ENCODE results near the gene INPP5E. TPM values are rescaled to one million over a fixed set of nuclear protein-coding genes. Genes with fewer than 3 reads are reported as not detected.

The INPP5E gene, protein sequence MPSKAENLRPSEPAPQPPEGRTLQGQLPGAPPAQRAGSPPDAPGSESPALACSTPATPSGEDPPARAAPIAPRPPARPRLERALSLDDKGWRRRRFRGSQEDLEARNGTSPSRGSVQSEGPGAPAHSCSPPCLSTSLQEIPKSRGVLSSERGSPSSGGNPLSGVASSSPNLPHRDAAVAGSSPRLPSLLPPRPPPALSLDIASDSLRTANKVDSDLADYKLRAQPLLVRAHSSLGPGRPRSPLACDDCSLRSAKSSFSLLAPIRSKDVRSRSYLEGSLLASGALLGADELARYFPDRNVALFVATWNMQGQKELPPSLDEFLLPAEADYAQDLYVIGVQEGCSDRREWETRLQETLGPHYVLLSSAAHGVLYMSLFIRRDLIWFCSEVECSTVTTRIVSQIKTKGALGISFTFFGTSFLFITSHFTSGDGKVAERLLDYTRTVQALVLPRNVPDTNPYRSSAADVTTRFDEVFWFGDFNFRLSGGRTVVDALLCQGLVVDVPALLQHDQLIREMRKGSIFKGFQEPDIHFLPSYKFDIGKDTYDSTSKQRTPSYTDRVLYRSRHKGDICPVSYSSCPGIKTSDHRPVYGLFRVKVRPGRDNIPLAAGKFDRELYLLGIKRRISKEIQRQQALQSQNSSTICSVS
- total RNA-seq = 8.2 and 9.3 TPM in 2 replicates

DNA sequence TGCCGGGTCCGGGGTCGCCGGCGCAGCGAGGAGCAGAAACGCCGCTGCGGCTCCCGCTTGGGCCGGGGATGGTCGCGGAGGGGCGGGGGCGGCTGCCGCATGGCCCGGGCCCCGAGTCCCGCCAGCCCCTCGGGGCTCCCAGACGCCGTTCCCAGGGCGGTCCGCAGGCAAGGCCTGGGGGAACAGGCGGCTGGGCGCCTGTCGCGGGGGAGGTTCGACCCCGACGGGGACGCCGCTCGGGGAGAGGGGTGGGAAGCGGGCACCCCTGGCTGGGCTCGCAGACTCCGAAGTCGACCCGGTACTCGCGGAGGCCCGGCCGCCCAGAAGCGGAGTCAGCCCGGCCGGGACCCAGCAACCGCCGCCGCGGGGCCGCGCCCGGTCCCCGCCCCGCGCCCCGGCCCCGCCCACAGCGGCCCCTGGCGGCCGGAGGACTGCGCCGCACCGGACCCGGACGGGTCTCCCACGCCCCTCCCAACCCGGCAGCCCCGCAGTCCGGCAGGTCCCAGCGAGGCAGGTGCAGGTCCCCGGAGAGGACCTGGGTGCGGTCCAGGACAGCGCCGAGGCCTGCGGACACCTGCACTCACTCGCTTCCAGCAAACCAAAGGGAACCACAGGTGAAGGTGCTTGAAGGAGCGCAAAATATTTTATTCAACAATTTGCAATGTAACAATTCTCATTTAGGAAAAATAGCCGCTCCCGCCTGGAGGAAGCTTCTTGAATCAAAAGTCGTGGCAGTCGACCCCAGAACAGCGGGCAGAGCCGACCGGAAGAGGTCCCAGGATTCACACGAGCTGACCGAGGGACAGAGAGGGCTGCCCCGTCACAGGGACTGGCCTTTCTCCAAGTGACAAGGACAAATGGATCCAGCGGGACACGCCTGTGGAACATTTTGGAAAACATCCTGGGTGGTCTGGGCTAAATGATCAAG, at the start of gene INPP5E:
Gene INPP5E, minus strand, starts transcription at position 365 of the 928 bp plus-strand sequence. CDS start 426 bp downstream, outside the sequence.
- TF ChIP-seq, protein P1, sequence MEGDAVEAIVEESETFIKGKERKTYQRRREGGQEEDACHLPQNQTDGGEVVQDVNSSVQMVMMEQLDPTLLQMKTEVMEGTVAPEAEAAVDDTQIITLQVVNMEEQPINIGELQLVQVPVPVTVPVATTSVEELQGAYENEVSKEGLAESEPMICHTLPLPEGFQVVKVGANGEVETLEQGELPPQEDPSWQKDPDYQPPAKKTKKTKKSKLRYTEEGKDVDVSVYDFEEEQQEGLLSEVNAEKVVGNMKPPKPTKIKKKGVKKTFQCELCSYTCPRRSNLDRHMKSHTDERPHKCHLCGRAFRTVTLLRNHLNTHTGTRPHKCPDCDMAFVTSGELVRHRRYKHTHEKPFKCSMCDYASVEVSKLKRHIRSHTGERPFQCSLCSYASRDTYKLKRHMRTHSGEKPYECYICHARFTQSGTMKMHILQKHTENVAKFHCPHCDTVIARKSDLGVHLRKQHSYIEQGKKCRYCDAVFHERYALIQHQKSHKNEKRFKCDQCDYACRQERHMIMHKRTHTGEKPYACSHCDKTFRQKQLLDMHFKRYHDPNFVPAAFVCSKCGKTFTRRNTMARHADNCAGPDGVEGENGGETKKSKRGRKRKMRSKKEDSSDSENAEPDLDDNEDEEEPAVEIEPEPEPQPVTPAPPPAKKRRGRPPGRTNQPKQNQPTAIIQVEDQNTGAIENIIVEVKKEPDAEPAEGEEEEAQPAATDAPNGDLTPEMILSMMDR (IDR thresholded peaks at IDR 0.05; ENCODE audit: insufficient read depth, low read depth, low read length) = peak; percentile 44
- H3K4me3 ChIP-seq (ENCODE audit: low read depth, low read length) = peak within 1 kb of the TSS; percentile 75
- DNase-seq (ENCODE audit: low read depth) = peak; percentile 64

DNA sequence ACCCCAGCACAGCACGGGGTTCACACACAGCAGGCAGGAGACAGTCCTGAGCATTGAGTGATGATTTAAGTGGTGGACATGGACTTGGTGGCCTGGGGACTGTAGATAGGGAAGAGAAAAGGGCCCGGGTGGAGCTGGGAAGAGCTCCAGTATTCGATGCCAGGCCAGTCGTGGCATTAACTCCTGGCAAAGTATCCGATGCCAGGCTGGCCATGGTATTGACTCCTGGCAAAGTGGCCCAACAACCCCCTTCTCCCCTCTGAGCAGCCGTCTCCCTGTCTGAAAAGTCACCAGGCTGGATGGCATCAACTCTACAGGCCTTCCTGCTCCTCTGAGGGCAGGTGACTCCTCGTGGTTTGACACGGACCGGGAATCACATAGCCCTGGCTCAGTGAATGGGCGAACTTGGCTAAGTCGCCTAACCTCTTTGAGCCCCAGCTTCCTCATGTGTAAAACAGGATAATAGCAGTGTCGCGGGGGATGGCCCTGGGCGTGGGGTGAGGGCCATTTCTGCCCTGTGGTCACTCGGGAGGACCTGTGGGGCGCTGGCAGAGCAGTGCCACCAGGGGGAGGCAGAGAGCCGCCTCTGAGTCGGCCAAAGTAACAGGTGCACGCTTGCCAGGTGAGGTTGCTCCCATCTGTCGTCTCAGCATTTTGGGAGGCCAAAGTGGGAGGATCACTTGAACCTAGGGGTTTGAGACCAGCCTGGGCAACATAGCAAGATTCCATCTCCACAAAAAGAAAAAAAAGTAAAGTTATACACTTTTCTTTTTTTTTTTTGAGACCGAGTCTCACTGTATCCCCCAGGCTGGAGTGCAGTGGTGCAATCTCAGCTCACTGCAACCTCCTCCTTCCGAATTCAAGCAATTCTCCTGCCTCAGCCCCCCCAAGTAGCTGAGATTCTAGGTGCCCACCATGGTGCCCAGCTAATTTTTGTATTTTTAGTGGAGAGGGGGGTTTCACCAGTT, 48.9 kb upstream of the INPP5E start:
- DNase-seq (ENCODE audit: low read depth) = peak; percentile 38
- no peak overlapping the region for H3K4me3 ChIP-seq (ENCODE audit: low read depth, low read length)
- TF ChIP-seq, protein P1 (IDR thresholded peaks at IDR 0.05; ENCODE audit: insufficient read depth, low read depth, low read length) = peak; percentile 97

DNA sequence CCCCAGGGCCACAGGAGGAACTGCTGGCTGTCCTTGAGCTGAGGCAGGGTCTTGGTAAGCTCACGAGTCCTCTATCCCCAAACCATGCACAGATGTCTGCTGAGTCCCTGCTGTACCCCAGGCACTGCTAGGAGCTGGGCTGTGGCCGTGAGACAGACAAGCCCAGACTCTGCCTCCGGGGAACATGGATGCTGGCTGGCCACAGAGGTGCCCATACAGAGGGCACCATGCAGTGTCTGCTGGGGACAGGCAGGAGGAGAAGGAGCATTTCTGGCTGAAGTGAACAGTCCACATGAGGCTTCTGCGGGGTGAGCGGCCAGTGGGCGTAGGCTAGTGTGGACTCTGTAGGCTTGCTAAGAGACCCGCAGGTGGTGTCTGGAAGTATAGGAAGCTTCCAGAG, 48.0 kb upstream of the INPP5E start:
- no peak for DNase-seq (ENCODE audit: low read depth)
- TF ChIP-seq, protein P1 (IDR thresholded peaks at IDR 0.05; ENCODE audit: insufficient read depth, low read depth, low read length) = no peak
- no peak overlapping the region for H3K4me3 ChIP-seq (ENCODE audit: low read depth, low read length)

DNA sequence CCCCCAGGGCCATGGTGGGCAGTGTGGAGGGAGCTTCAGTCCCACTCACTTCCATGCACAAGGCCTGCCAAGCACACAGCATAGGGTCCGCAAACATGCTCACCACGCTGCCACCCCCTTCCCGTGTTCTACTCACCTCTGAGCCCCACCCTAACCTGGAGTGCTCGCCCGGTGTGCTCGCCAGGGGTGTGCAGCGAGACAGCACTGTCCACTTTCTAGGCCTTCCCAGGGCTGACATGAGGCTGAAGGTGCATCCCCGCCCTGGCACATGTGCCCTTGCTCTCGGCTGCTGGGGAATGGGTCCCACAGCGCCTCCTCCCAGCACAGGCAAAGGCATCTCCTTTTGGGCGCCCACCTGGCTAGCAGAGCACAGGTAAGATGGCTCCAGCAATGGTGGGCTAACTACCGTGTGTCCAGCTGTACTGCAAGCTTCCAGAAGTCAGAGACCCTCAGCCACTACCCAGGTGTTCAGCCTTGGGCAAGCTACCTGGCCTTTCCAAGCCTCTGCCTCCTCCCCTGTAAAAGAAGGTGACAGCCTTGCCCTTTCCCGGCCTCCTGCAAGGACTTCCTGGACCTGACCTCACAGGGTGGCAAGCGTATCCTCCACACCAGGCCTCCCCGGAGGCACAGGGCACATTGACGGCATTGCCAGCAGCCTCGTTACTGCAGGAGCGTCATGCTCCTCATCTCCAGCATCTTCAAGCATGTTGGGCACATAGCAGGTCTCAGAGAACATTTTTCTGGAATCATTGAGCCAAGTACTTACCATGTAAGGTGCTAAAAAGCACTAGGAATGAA, 47.4 kb upstream of the INPP5E start:
- TF ChIP-seq, protein P1 (IDR thresholded peaks at IDR 0.05; ENCODE audit: insufficient read depth, low read depth, low read length) = no peak
- no peak overlapping the region for H3K4me3 ChIP-seq (ENCODE audit: low read depth, low read length)
- no peak for DNase-seq (ENCODE audit: low read depth)

DNA sequence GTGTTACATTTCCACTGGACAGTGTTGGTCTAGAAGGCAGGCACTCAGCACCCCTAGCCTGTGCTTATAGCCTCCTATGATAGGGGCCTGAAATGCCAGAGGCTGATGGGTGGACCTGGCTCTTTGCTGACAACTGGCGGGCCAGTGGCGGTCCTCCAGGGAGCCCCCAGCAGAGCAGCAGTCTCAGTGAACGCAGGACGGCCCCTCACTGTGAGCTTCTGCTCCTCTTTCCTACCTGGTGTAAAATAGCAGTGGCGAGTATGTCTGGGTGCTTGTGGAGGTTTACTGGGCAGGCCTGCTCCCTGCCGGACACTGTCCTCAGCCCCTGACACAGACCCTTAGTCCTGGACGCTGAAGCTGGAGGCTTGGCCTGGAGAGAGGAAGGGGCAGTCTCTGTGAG, 46.5 kb upstream of the INPP5E start:
- H3K4me3 ChIP-seq (ENCODE audit: low read depth, low read length) = no peak overlapping the region
- no peak for DNase-seq (ENCODE audit: low read depth)

More for the DNA sequence above, 46.5 kb upstream of the INPP5E start:
- TF ChIP-seq, protein P1 (IDR thresholded peaks at IDR 0.05; ENCODE audit: insufficient read depth, low read depth, low read length) = no peak

Data from fibroblast of villous mesenchyme (primary cell).